ENCODE results near the gene SELENOO.
"Not testable (repeated sequence)": the region's sequence is repeated elsewhere in the genome, so short reads cannot be mapped to it uniquely, and the experiment has no call there.

Gene SELENOO, protein sequence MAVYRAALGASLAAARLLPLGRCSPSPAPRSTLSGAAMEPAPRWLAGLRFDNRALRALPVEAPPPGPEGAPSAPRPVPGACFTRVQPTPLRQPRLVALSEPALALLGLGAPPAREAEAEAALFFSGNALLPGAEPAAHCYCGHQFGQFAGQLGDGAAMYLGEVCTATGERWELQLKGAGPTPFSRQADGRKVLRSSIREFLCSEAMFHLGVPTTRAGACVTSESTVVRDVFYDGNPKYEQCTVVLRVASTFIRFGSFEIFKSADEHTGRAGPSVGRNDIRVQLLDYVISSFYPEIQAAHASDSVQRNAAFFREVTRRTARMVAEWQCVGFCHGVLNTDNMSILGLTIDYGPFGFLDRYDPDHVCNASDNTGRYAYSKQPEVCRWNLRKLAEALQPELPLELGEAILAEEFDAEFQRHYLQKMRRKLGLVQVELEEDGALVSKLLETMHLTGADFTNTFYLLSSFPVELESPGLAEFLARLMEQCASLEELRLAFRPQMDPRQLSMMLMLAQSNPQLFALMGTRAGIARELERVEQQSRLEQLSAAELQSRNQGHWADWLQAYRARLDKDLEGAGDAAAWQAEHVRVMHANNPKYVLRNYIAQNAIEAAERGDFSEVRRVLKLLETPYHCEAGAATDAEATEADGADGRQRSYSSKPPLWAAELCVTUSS

DNA sequence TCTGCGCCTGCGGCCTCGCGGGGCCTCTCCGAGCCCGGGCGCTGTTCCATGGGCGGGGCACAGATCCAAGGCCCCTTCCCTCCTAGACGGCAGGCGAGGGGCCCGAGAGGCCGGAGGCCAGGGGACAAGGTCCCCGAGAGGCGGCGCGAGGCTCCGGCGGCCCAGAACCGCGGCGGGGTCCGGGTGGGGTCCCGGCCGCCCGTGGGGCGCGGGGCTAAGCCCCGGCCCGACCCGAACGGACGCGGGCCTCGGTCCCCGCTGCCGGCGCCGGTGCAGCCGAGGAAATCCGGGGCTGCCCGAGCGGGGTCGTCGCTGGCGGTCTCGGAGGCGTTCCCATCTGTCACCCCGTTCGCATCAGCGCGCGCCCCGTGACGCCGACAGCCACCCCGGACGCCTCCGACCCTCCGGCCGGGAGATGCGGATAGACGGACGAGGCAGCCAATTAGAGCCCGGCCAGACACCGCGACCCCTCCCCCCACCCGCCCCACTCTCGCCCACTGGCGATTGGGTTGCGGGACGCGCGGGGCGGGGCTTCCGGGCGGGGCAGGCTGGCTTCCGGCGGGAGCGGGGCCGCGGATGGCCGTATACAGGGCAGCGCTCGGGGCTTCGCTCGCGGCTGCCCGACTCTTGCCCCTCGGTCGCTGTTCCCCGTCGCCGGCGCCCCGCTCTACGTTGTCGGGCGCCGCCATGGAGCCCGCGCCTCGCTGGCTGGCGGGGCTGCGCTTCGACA, at the start of gene SELENOO:
SELENOO (plus strand) TSS at position 551 of the 730 bp plus-strand sequence; CDS start at position 577, 26 bp downstream.
- peak; percentile 99 for DNase-seq (ENCODE audit: low spot score)

GRCh38 chr22:50151571-50152537, 49.0 kb upstream of the SELENOO start:
- no peak for DNase-seq (ENCODE audit: low spot score)

DNA sequence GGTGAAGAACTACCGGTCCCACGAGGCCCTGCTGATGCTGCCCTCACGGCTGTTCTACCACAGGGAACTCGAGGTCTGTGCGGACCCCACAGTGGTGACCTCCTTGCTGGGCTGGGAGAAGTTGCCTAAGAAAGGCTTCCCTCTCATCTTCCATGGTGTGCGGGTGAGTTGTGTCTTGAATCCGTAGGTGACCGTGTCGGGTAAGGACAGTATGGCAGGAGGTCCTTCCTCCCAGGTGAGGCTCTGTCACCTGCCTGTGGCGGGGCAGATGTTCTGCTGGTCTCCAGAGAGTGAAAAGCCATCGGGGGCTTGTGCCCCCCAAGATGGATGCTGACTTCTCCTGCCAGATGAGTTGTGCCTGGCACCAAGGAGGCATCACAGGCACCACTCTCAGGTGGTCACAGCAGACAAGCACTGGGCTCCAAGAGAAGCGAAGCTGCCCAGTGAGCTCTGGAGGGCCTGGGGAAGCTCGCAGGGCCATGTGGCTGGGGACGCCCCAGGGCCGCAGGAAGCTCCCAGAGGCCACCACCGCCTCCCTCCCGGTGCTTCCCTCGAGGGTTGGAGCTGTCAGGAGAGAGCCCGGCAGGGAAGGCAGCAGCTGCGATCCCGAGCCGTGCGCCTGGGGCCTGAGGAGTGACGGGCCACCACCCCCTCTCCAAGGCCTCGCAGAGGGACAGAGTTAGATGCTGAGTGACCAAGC, 47.6 kb upstream of the SELENOO start:
- DNase-seq (ENCODE audit: low spot score) = no peak

GRCh38 chr22:50153756-50154140, 47.1 kb upstream of the SELENOO start:
- no peak for DNase-seq (ENCODE audit: low spot score)

DNA sequence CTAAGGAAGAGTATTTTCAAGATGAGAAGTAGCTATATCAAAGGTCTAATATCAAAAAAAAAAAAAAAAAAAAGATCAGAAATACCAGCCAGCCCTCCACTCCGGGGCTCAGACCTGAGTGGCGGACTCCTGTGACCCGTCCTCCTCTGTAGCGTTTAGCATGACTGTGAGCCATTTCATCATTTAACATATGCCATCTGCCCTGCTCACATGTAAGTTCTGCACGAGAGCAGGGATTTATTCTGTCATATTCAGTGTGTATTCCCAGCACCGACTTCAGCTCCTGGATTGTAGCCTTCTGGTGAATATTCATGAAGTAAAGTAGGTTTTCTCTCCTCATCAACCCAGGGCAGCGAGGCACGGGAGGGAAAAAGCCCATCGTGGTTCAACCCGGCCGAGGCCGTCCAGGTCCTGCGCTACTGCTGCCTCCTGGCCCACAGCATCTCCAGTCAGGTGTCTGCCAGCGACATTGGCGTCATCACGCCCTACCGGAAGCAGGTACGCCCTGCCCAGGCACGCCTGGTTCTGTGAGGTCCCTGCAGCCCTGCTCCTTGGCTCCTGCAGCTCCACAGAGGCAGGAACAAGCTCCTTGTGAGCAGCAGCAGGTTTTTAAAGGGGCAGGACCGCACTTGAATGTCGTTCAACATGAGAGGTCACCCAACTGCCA, 43.0 kb upstream of the SELENOO start:
- DNase-seq (ENCODE audit: low spot score) = no peak

DNA sequence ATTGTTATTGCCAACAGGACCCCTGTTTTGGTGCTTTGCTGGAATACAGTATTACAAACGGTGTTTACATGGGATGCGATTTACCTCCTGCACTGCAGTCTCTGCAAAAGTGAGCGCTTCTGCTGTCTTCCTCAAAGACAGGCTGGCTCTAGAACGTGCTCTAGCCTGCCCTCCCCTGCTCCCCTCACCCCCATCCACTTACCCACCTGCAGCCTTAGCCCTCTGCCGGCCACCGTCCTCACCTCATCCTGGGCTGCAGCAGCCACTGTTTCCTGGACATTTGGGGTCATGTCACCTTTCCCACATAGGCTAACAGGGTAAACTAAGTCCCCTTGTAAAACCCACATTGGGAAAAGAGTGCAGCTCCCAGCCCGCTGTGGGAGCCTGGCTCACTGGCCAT, 39.9 kb upstream of the SELENOO start:
- no peak for DNase-seq (ENCODE audit: low spot score)

GRCh38 chr22:50161508-50162390, 39.1 kb upstream of the SELENOO start:
- DNase-seq (ENCODE audit: low spot score) = no peak

DNA sequence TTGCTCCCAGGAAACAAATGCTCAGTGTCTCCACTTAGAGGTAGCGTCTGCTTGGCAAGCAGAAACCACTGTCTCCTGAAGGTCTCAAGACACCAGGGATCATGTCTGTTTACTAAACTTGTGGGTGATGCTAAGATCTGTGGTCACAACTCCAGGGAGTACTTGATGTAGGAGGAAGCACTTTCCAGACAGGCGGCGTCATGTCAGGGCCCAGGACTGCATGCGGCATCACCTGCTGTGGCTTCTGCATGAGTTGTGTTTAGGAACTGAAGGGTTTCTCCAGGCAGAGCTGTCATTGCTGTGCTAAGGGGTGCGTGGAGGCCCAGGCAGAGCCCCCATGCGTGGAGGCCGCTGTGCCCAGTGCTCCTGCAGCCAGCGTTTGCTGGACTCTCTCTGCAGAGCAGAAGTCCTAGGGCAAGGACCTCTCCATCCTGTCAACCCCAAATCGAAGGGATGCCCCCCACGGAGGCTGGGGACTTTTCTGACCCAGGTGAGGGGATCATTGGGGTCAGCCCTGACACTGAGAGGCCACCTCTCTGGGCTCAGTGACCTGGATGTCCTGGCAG, 38.3 kb upstream of the SELENOO start:
- no peak for DNase-seq (ENCODE audit: low spot score)

DNA sequence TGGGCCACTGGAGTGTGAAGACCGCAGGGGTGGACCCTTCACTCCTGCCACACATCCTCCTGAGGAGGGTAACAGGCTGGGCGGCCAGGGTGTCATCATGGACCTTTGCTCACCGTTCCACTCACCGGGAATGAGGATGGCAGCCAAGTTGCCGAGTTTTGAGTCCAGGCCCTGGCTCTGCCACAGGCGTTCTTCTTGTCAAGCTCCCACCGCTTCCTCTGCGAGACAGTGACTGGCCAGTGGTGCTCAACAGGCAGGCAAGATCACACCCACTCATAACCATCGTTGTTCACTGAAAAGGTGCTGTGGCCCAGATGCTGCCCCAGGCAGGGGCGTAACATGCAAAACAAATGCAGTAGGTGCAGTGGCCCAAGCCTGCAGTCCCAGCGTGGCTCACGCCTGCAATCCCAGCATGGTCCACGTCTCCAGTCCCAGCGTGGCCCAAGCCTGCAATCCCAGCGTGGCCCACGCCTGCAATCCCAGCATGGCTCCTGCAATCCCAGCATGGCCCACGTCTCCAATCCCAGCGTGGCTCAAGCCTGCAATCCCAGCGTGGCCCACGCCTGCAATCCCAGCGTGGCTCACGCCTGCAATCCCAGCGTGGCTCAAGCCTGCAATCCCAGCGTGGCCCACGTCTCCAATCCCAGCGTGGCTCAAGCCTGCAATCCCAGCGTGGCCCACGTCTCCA, 35.2 kb upstream of the SELENOO start:
- DNase-seq (ENCODE audit: low spot score) = no peak

DNA sequence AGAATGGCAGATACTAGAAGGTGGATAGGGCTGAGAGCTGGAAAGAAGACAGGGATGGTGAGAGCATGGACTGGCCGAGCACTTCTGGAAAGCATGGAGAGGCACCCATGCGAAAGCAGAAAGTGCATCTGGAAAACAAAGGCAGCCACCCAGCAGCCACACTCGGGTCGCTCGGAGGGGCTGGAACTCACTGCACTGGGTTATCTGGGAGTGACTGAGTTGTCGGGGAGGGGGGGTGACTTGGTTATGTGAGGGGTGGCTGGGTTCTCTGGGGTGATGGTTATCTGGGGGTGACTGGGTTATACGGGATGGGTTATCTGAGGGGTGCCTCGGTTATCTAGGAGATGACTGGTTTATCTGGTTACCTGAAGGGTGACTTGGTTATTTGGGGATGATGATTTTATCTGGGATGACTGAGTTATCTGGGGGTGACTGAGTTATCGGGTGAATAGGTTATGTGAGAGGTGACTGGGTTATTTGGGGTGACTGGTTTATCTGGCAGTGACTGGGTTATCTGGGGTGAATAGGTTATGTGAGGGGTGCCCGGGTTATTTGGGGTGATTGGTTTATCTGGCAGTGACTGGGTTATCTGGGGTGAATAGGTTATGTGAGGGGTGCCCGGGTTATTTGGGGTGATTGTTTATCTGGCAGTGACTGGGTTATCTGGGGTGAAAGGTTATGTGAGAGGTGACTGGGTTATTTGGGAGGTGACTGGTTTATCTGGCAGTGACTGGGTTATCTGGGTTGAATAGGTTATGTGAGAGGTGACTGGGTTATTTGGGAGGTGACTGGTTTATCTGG, 32.9 kb upstream of the SELENOO start:
- DNase-seq (ENCODE audit: low spot score) = no peak

- DNase-seq (ENCODE audit: low spot score) = not testable (repeated sequence)
Observed at GRCh38 chr22:50168490-50169180, 32.2 kb upstream of the SELENOO start.

- DNase-seq (ENCODE audit: low spot score) = no peak
Observed at GRCh38 chr22:50169181-50169759, 31.5 kb upstream of the SELENOO start.

DNA sequence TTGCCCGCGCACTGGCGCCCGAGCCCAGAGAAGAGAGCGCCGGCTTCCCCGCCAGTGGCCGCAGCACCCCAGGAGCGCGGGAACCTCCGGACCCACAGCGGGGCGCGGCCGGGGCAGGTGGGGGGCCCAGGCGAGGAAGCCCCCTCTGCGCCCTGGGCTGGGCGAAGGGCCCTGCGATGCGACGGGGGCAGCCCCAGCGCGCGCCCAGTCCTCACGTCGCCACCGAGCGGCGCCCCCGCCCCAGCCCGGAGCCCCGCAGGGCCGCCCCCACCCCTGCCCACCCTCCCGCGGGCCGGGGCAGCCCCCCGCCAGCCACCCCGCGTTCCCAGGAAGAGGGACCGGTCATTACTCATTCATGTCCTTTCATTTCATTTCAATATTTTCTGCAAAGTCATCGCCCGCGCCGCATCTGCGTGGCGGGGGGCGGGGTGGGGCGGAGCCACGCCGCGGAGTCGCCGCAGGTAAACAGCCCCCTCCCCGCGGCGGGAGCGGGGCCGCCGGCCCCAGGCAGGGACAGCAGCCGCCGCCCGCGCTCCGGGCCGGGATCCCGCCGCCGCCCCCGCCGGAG, 31.0 kb upstream of the SELENOO start:
- DNase-seq (ENCODE audit: low spot score) = no peak

DNA sequence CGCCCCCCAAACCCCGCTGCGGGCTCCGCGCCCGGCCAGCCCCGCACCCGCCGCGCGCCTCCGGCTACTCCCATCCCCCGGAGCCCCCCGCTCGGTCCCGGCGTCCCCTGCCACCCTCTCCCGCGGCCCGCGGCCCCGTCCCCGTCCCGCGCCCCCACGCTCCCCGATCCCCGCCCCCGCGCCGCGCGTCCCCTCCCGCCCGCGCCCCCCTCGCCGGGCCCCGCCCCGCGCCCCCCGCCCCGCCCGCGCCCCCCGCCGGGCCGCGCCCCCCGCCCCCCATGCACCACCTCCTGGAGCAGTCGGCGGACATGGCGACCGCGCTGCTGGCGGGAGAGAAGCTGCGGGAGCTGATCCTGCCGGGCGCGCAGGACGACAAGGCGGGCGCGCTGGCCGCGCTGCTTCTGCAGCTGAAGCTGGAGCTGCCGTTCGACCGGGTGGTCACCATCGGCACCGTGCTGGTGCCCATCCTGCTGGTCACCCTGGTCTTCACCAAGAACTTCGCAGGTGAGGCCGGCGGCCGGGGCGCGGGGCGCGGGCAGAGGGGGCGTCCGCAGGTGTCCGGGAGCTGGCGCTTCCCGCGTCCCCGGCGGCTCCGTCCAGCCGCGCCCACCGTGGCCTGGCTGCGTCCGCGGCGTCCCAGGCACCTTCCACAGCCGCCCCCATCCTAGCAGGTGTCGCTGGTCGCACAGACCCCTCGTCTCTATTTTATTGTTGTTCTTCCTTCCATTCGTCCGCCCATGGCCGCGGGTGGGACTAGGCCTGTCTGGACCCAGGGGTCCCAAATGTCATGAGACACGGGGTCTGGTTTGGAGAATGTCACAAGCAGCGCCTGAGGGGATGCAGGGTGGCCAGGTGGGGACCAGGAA, 30.1 kb upstream of the SELENOO start, which contains the start of gene PANX2:
PANX2 (plus strand) TSS at position 279 of the 866 bp plus-strand sequence; CDS start at position 279, 0 bp downstream.
- no peak for DNase-seq (ENCODE audit: low spot score)

GRCh38 chr22:50171319-50171964, 29.4 kb upstream of the SELENOO start:
- DNase-seq (ENCODE audit: low spot score) = no peak

All from AG08395 (cell line).